ENCODE results near the gene PTPRT.

- TF ChIP-seq CTCF (IDR thresholded peaks at IDR 0.05) = no peak
- TF ChIP-seq ZFX (IDR thresholded peaks at IDR 0.05; ENCODE audit: borderline replicate concordance) = no peak
These were observed 1143.2 kb downstream of the PTPRT start for GRCh38 chr20:42046371-42047085.

All from 22Rv1 (cell line).